AG08395 (cell line): ENCODE measurements around the gene NR2C1.

Experiments
- DNase-seq: peaks from one replicate; pipeline ENCODE4 v3.0.0; 2012; ENCODE audit warnings: mixed read lengths, low spot score

Gene NR2C1

GRCh38 chr12:95083938-95084337, 10.5 kb upstream of the NR2C1 start:
- DNase-seq, result peak; percentile 37

- DNase-seq, result no peak
Measured at GRCh38 chr12:95083471-95083870, 10.1 kb upstream of the NR2C1 start.

- no peak for DNase-seq
Measured at GRCh38 chr12:95077341-95077740, 3.9 kb upstream of the NR2C1 start.

- no peak for DNase-seq
Measured at GRCh38 chr12:95074766-95075165, 1.3 kb upstream of the NR2C1 start.

GRCh38 chr12:95073698-95074520, 491 bp upstream of the NR2C1 start:
- no peak for DNase-seq

- DNase-seq, result no peak
Measured at GRCh38 chr12:95070378-95070777, 3.0 kb downstream of the NR2C1 start.

- no peak for DNase-seq
Measured at GRCh38 chr12:95066091-95066855, 7.1 kb downstream of the NR2C1 start.

- no peak for DNase-seq
Measured at GRCh38 chr12:95060951-95061350, 12.5 kb downstream of the NR2C1 start.

GRCh38 chr12:95059984-95060383, 13.4 kb downstream of the NR2C1 start:
- DNase-seq, result no peak

- no peak for DNase-seq
Measured at GRCh38 chr12:95057424-95057823, 16.0 kb downstream of the NR2C1 start.

- no peak for DNase-seq
Measured at GRCh38 chr12:95055057-95055456, 18.4 kb downstream of the NR2C1 start.

- DNase-seq, result no peak
Measured at GRCh38 chr12:95054206-95054605, 19.2 kb downstream of the NR2C1 start.

GRCh38 chr12:95051241-95051640, 22.2 kb downstream of the NR2C1 start:
- no peak for DNase-seq

GRCh38 chr12:95037906-95038305, 35.5 kb downstream of the NR2C1 start:
- DNase-seq, result no peak

GRCh38 chr12:95034750-95035149, 38.7 kb downstream of the NR2C1 start:
- no peak for DNase-seq

GRCh38 chr12:95022477-95022876, 50.9 kb downstream of the NR2C1 start:
- no peak for DNase-seq

GRCh38 chr12:95017482-95017881, 55.9 kb downstream of the NR2C1 start:
- DNase-seq, result no peak

GRCh38 chr12:95016120-95016519, 57.3 kb downstream of the NR2C1 start:
- DNase-seq, result no peak

- DNase-seq, result no peak
Measured at GRCh38 chr12:95014554-95014953, 58.9 kb downstream of the NR2C1 start.

GRCh38 chr12:95006206-95006605, 67.2 kb downstream of the NR2C1 start:
- no peak for DNase-seq

- no peak for DNase-seq
Measured at GRCh38 chr12:95004610-95005009, 68.8 kb downstream of the NR2C1 start.

GRCh38 chr12:95003921-95004272, 69.5 kb downstream of the NR2C1 start:
- no peak for DNase-seq

GRCh38 chr12:95003213-95003920, 70.1 kb downstream of the NR2C1 start, which contains the start of gene NDUFA12:
TSS of gene NDUFA12 (minus strand) at chr12:95003697. CDS start at chr12:95003680, 17 bp downstream.
- peak; percentile 98 for DNase-seq
